Brain microvascular endothelial cell (primary cell): ENCODE results near the gene CBY1.

Experiments
- DNase-seq: peaks from one replicate; pipeline ENCODE4 v3.0.0-alpha.2; 2020
- H3K27ac ChIP-seq: fragments of 250-450 bp; sonication (Bioruptor Pico); 2 replicates; pipeline ENCODE4 v1.5.1; 2020; ENCODE audit warnings: mild to moderate bottlenecking, moderate library complexity
- H3K27me3 ChIP-seq: fragments of 250-450 bp; sonication (Bioruptor Pico); replicated peaks from 2 replicates; pipeline ENCODE4 v1.5.1; 2020; ENCODE audit warnings: mild to moderate bottlenecking
- H3K36me3 ChIP-seq: fragments of 250-450 bp; sonication (Bioruptor Pico); replicated peaks from 2 replicates; pipeline ENCODE4 v1.5.1; 2020; ENCODE audit warnings: mild to moderate bottlenecking
- H3K4me3 ChIP-seq: 2 replicates; pipeline ENCODE4 v1.5.1; 2011; ENCODE audit warnings: low read depth, mild to moderate bottlenecking, control low read depth, low read length, moderate library complexity
- in situ Hi-C: cut with HindIII; loops from 2 replicates; pipeline ENCODE4 v1.10.0; 2017; ENCODE audit warnings: low sequenced_read_pairs, low pct_ligation_motif_present
- TF ChIP-seq, protein P1 (sequence below): IDR thresholded peaks from 2 replicates; pipeline ENCODE4 v1.5.1; 2011; ENCODE audit warnings: low read depth, mild to moderate bottlenecking, moderate library complexity, low read length, control low read depth, inconsistent platforms; ENCODE audit errors: missing control alignments

Gene CBY1

GRCh38 chr22:38712486-38713207 lies 56.2 kb downstream of the CBY1 start:
- H3K27ac ChIP-seq = no peak overlapping the region
- peaks cover 22% of the 10 kb centered on the region for H3K36me3 ChIP-seq
- in situ Hi-C loops = no loop called here
- no peaks in the 10 kb centered on the region for H3K27me3 ChIP-seq
- no peak for DNase-seq
- H3K4me3 ChIP-seq = no peak overlapping the region
- TF ChIP-seq, protein P1, sequence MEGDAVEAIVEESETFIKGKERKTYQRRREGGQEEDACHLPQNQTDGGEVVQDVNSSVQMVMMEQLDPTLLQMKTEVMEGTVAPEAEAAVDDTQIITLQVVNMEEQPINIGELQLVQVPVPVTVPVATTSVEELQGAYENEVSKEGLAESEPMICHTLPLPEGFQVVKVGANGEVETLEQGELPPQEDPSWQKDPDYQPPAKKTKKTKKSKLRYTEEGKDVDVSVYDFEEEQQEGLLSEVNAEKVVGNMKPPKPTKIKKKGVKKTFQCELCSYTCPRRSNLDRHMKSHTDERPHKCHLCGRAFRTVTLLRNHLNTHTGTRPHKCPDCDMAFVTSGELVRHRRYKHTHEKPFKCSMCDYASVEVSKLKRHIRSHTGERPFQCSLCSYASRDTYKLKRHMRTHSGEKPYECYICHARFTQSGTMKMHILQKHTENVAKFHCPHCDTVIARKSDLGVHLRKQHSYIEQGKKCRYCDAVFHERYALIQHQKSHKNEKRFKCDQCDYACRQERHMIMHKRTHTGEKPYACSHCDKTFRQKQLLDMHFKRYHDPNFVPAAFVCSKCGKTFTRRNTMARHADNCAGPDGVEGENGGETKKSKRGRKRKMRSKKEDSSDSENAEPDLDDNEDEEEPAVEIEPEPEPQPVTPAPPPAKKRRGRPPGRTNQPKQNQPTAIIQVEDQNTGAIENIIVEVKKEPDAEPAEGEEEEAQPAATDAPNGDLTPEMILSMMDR = no peak

DNA sequence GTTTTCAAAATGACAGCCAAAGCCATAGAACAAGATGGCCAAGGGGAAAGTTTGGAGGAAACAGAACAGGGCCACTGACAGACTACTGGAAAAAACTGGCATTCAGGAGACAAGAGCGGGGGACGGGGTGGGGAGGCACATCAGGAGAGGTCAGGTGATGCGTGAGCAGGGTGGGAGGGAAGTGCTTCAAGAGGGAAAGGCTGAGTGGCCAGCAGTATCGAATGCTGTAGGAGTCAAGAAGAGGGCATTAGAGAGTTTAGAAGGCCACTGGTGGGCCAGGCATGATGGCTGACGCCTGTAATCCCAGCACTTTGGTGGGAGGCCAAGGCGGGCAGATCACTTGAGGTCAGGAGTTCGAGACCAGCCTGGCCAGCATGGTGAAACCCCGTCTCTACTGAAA lies 57.5 kb downstream of the CBY1 start:
- TF ChIP-seq, protein P1 = no peak
- in situ Hi-C loops = no loop called here
- no peak overlapping the region for H3K27ac ChIP-seq
- H3K27me3 ChIP-seq = no peaks in the 10 kb centered on the region
- DNase-seq = no peak
- peaks cover 24% of the 10 kb centered on the region for H3K36me3 ChIP-seq
- H3K4me3 ChIP-seq = no peak overlapping the region

DNA sequence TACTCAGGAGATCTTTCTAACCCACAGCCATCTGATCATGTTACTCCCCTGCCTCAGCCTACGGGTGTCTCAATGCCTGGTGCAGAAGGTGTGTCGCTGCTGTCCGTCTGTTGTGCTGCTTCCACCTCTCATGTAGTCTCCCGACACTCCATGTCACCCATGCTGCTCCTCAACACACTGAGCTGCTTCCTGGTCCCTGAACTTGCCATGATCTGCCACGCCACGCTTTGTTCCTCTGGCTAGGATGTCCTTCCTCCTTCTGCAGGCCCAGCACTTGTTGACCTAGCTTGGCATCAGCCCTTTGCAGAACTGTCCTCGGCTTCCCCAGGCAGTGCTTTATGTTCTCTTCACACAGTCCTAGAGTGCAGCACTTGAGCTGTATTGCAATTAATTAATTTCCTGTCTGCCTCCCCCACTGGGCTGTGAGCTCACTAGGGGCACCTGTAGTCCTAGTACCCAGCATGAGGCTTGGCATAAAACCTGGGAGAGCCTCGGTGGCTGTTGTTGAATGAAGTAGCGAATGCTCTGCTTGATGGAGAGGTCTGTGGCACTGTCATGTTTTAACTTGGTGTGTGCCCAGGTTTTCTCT lies 58.8 kb downstream of the CBY1 start:
- in situ Hi-C loops = no loop called here
- Histone ChIP-seq H3K27ac (no peak overlapping the region), H3K4me3 (no peak overlapping the region), H3K36me3 (peaks cover 24% of the 10 kb centered on the region), H3K27me3 (no peaks in the 10 kb centered on the region)
- no peak for DNase-seq
- TF ChIP-seq, protein P1 = no peak

- in situ Hi-C loops = no loop called here
- H3K27me3 ChIP-seq = no peaks in the 10 kb centered on the region
- TF ChIP-seq, protein P1 = no peak
- no peak for DNase-seq
- H3K27ac ChIP-seq = no peak overlapping the region
- no peak overlapping the region for H3K4me3 ChIP-seq
- H3K36me3 ChIP-seq = peaks cover 24% of the 10 kb centered on the region
Measured at GRCh38 chr22:38715852-38716251, 59.4 kb downstream of the CBY1 start.

GRCh38 chr22:38716271-38716670 lies 59.8 kb downstream of the CBY1 start:
- in situ Hi-C loops = no loop called here
- no peak overlapping the region for H3K27ac ChIP-seq
- DNase-seq = no peak
- no peaks in the 10 kb centered on the region for H3K27me3 ChIP-seq
- no peak overlapping the region for H3K4me3 ChIP-seq
- peaks cover 25% of the 10 kb centered on the region for H3K36me3 ChIP-seq
- TF ChIP-seq, protein P1 = no peak
